Effector memory CD8-positive, alpha-beta T cell (primary cell): ENCODE measurements around the gene ADGRF1.

Experiments used
- ATAC-seq: fragments of 150-1000 bp; cut with Tn5 transposase; replicated peaks from 2 replicates; pipeline ENCODE4 v1.10.0; 2021; ENCODE audit warnings: mild to moderate bottlenecking, moderate library complexity
- DNase-seq, 3 experiments: peaks; one replicate each; pipeline ENCODE4 v3.0.0; 2021
- H3K27ac Mint-ChIP-seq, 2 donors: one replicate each; pipeline ENCODE4 v1.8.0; 2022; ENCODE audit warnings: mild to moderate bottlenecking in 2 of 2, mixed read lengths in 2 of 2, moderate library complexity in 2 of 2
- H3K27me3 Mint-ChIP-seq, 2 donors: one replicate each; pipeline ENCODE4 v1.8.0; 2022; ENCODE audit warnings: mixed read lengths in 2 of 2
- H3K36me3 Mint-ChIP-seq: one replicate; pipeline ENCODE4 v1.8.0; 2022; ENCODE audit warnings: mild to moderate bottlenecking, moderate library complexity, mixed read lengths; ENCODE audit not compliant: insufficient read depth
- H3K4me1 Mint-ChIP-seq, 2 donors: one replicate each; pipeline ENCODE4 v1.8.0; 2022; ENCODE audit warnings: low read depth in 2 of 2, mixed read lengths in 2 of 2
- H3K4me3 Mint-ChIP-seq, 2 donors: one replicate each; pipeline ENCODE4 v1.8.0; 2022; ENCODE audit warnings: mild to moderate bottlenecking in 2 of 2, mixed read lengths in 2 of 2, moderate library complexity in 2 of 2
- H3K9me3 Mint-ChIP-seq, 2 donors: one replicate each; pipeline ENCODE4 v1.8.0; 2022; ENCODE audit warnings: mixed read lengths in 2 of 2

ADGRF1 gene

GRCh38 chr6:46973029-46973428, 69.1 kb downstream of the ADGRF1 start:
- Mint-ChIP-seq H3K4me1 (no peaks in the 10 kb centered on the region), H3K27ac (no peak overlapping the region), H3K4me3 (no peak overlapping the region), H3K9me3 (no peaks in the 10 kb centered on the region), H3K27me3 (peaks cover 5 to 18% of the 10 kb centered on the region in 2 donors), H3K36me3 (no peaks in the 10 kb centered on the region)
- DNase-seq, result no peak
- no peak for ATAC-seq

GRCh38 chr6:46972531-46972930, 69.6 kb downstream of the ADGRF1 start:
- Mint-ChIP-seq H3K4me1 (no peaks in the 10 kb centered on the region), H3K27ac (no peak overlapping the region), H3K4me3 (no peak overlapping the region), H3K27me3 (peaks cover 5 to 18% of the 10 kb centered on the region in 2 donors), H3K36me3 (no peaks in the 10 kb centered on the region), H3K9me3 (no peaks in the 10 kb centered on the region)
- DNase-seq (no peak), ATAC-seq (no peak)

- H3K4me3 Mint-ChIP-seq, result no peak overlapping the region
Measured at GRCh38 chr6:46969206-46969605, 72.9 kb downstream of the ADGRF1 start.

GRCh38 chr6:46967826-46968349, 74.2 kb downstream of the ADGRF1 start:
- Mint-ChIP-seq H3K4me1 (no peaks in the 10 kb centered on the region), H3K9me3 (no peaks in the 10 kb centered on the region), H3K36me3 (no peaks in the 10 kb centered on the region), H3K4me3 (no peak overlapping the region), H3K27me3 (peaks cover 6% of the 10 kb centered on the region in 2 donors), H3K27ac (no peak overlapping the region)
- DNase-seq (no peak), ATAC-seq (no peak)

More at GRCh38 chr6:46969206-46969605, 72.9 kb downstream of the ADGRF1 start:
- H3K27me3 Mint-ChIP-seq, result peaks cover 6 to 18% of the 10 kb centered on the region in 2 donors
- no peaks in the 10 kb centered on the region for H3K4me1 Mint-ChIP-seq
- no peaks in the 10 kb centered on the region for H3K36me3 Mint-ChIP-seq
- DNase-seq (no peak), ATAC-seq (no peak)
- no peak overlapping the region for H3K27ac Mint-ChIP-seq
- no peaks in the 10 kb centered on the region for H3K9me3 Mint-ChIP-seq

GRCh38 chr6:46964716-46965519, 77.2 kb downstream of the ADGRF1 start:
- Mint-ChIP-seq H3K27me3 (peaks cover 0 to 6% of the 10 kb centered on the region in 2 donors), H3K27ac (no peak overlapping the region), H3K4me1 (no peaks in the 10 kb centered on the region), H3K9me3 (no peaks in the 10 kb centered on the region), H3K36me3 (no peaks in the 10 kb centered on the region), H3K4me3 (no peak overlapping the region)
- DNase-seq, result no peak
- ATAC-seq, result no peak

GRCh38 chr6:46963626-46964025, 78.5 kb downstream of the ADGRF1 start:
- no peaks in the 10 kb centered on the region for H3K4me1 Mint-ChIP-seq
- no peak overlapping the region for H3K4me3 Mint-ChIP-seq
- H3K27me3 Mint-ChIP-seq, result peaks cover 0 to 6% of the 10 kb centered on the region in 2 donors
- H3K9me3 Mint-ChIP-seq, result no peaks in the 10 kb centered on the region
- ATAC-seq (no peak), DNase-seq (no peak)
- no peak overlapping the region for H3K27ac Mint-ChIP-seq
- H3K36me3 Mint-ChIP-seq, result no peaks in the 10 kb centered on the region

- ATAC-seq, result no peak
Measured at GRCh38 chr6:46963039-46963438, 79.1 kb downstream of the ADGRF1 start.

GRCh38 chr6:46961711-46962110, 80.4 kb downstream of the ADGRF1 start:
- Mint-ChIP-seq H3K4me1 (no peaks in the 10 kb centered on the region), H3K36me3 (peaks cover under 1% of the 10 kb centered on the region), H3K27ac (no peak overlapping the region), H3K9me3 (no peaks in the 10 kb centered on the region), H3K27me3 (peaks cover 4 to 5% of the 10 kb centered on the region in 2 donors), H3K4me3 (no peak overlapping the region)
- ATAC-seq (no peak), DNase-seq (no peak)

More at GRCh38 chr6:46963039-46963438, 79.1 kb downstream of the ADGRF1 start:
- Mint-ChIP-seq H3K27ac (no peak overlapping the region), H3K36me3 (no peaks in the 10 kb centered on the region), H3K27me3 (peaks cover 0 to 6% of the 10 kb centered on the region in 2 donors), H3K4me3 (no peak overlapping the region), H3K4me1 (no peaks in the 10 kb centered on the region), H3K9me3 (no peaks in the 10 kb centered on the region)
- DNase-seq, result no peak

- Mint-ChIP-seq H3K27ac (no peak overlapping the region), H3K36me3 (peaks cover 2% of the 10 kb centered on the region), H3K4me3 (no peak overlapping the region), H3K9me3 (no peaks in the 10 kb centered on the region), H3K4me1 (no peaks in the 10 kb centered on the region), H3K27me3 (peaks cover under 1 to 9% of the 10 kb centered on the region in 2 donors)
- no peak for DNase-seq
- no peak for ATAC-seq
Measured at GRCh38 chr6:46961232-46961631, 80.9 kb downstream of the ADGRF1 start.

GRCh38 chr6:46959419-46959818, 82.7 kb downstream of the ADGRF1 start:
- Mint-ChIP-seq H3K4me1 (no peaks in the 10 kb centered on the region), H3K27me3 (peaks cover 5 to 18% of the 10 kb centered on the region in 2 donors), H3K9me3 (no peaks in the 10 kb centered on the region), H3K4me3 (no peak overlapping the region), H3K27ac (no peak overlapping the region), H3K36me3 (peaks cover 2% of the 10 kb centered on the region)
- ATAC-seq (no peak), DNase-seq (no peak)

GRCh38 chr6:46956409-46956808, 85.7 kb downstream of the ADGRF1 start:
- H3K27me3 Mint-ChIP-seq, result peaks cover 5 to 28% of the 10 kb centered on the region in 2 donors
- DNase-seq, result no peak
- no peaks in the 10 kb centered on the region for H3K9me3 Mint-ChIP-seq
- peaks cover 2% of the 10 kb centered on the region for H3K36me3 Mint-ChIP-seq
- no peaks in the 10 kb centered on the region for H3K4me1 Mint-ChIP-seq
- ATAC-seq, result no peak
- H3K27ac Mint-ChIP-seq, result no peak overlapping the region
- no peak overlapping the region for H3K4me3 Mint-ChIP-seq

- ATAC-seq, result no peak
- Mint-ChIP-seq H3K36me3 (peaks cover 2% of the 10 kb centered on the region), H3K9me3 (no peaks in the 10 kb centered on the region), H3K27ac (no peak overlapping the region), H3K4me1 (no peaks in the 10 kb centered on the region), H3K4me3 (no peak overlapping the region), H3K27me3 (peaks cover 5 to 37% of the 10 kb centered on the region in 2 donors)
- no peak for DNase-seq
Measured at GRCh38 chr6:46954837-46955451, 87.2 kb downstream of the ADGRF1 start.

GRCh38 chr6:46953921-46954320, 88.2 kb downstream of the ADGRF1 start:
- no peaks in the 10 kb centered on the region for H3K4me1 Mint-ChIP-seq
- no peak for DNase-seq
- H3K27ac Mint-ChIP-seq, result no peak overlapping the region
- peaks cover 5 to 37% of the 10 kb centered on the region in 2 donors for H3K27me3 Mint-ChIP-seq
- peaks cover 2% of the 10 kb centered on the region for H3K36me3 Mint-ChIP-seq
- no peaks in the 10 kb centered on the region for H3K9me3 Mint-ChIP-seq
- no peak for ATAC-seq
- no peak overlapping the region for H3K4me3 Mint-ChIP-seq
